Breast epithelium (tissue), 4 donors: ENCODE results near the gene MOGAT2. TPM values are rescaled to one million over a fixed set of nuclear protein-coding genes. Genes with fewer than 3 reads are reported as not detected.

Source experiments
- DNase-seq, 2 donors: peaks; one replicate each; pipeline ENCODE4 v3.0.0-alpha.2; 2019; ENCODE audit warnings: low spot score in 2 of 2
- H3K27ac ChIP-seq, 2 donors: fragments of 200-600 bp; sonication (generic) in 1 of 2; one replicate each; pipeline ENCODE4 v1.5.1; 2016 to 2019; ENCODE audit warnings: mild to moderate bottlenecking in 1 of 2
- H3K27me3 ChIP-seq, 2 donors: fragments of 200-600 bp; sonication (generic) in 1 of 2; one replicate each; pipeline versions ENCODE4 v1.5.1 to v1.6.0; 2017 to 2019; ENCODE audit warnings: control low read depth in 1 of 2, mild to moderate bottlenecking in 1 of 2
- H3K36me3 ChIP-seq: fragments of 200-600 bp; one replicate; pipeline ENCODE4 v1.5.1; 2019
- H3K4me1 ChIP-seq, 2 donors: fragments of 200-600 bp; sonication (generic); one replicate each; pipeline ENCODE4 v1.5.1; 2016 to 2019; ENCODE audit warnings: control low read depth in 1 of 2
- H3K4me3 ChIP-seq, 3 donors: fragments of 200-600 bp; sonication (generic); 1 replicate in 2 of 3; 2 replicates in 1 of 3; pipeline ENCODE4 v1.5.1; 2016 to 2019; ENCODE audit warnings: mild to moderate bottlenecking in 3 of 3, moderate library complexity in 2 of 3
- H3K9me3 ChIP-seq, 2 donors: fragments of 200-600 bp; sonication (generic) in 1 of 2; one replicate each; pipeline ENCODE4 v1.5.1; 2016 to 2019; ENCODE audit warnings: control low read depth in 1 of 2
- POLR2A ChIP-seq: fragments of 450-650 bp; IDR thresholded peaks from one replicate; pipeline ENCODE4 v1.6.1; 2016; ENCODE audit warnings: antibody characterized with exemption, mild to moderate bottlenecking, moderate library complexity
- POLR2AphosphoS5 ChIP-seq, 3 donors: sonication (generic); formaldehyde crosslinking; IDR thresholded peaks; one replicate each; pipeline ENCODE4 v1.6.1; 2017; ENCODE audit warnings: antibody characterized with exemption in 3 of 3
- intact Hi-C: fragments of 100-400 bp; cut with DNase I; formaldehyde crosslinking; loops from one replicate; pipeline ENCODE4 v1.15.1; 2023; ENCODE audit warnings: low total_unique reads
- total RNA-seq, 3 donors: library from RNA; depleted of rRNA; stranded (reverse); fragments of >200 nt; gene quantifications; one replicate each; pipeline ENCODE4 v1.1.0, GENCODE V29; 2016
- TF ChIP-seq, protein P1 (sequence below), 3 donors: fragments of 450-650 bp; IDR thresholded peaks; one replicate each; pipeline ENCODE4 v1.5.1; 2016 to 2017; ENCODE audit warnings: antibody characterized with exemption in 3 of 3, mild to moderate bottlenecking in 3 of 3, moderate library complexity in 3 of 3

Gene MOGAT2
- total RNA-seq, result 1 to 10 TPM in 2 of 3 donors, under 1 TPM in 1; 0.32 to 7.3 (median 1.3) TPM

DNA sequence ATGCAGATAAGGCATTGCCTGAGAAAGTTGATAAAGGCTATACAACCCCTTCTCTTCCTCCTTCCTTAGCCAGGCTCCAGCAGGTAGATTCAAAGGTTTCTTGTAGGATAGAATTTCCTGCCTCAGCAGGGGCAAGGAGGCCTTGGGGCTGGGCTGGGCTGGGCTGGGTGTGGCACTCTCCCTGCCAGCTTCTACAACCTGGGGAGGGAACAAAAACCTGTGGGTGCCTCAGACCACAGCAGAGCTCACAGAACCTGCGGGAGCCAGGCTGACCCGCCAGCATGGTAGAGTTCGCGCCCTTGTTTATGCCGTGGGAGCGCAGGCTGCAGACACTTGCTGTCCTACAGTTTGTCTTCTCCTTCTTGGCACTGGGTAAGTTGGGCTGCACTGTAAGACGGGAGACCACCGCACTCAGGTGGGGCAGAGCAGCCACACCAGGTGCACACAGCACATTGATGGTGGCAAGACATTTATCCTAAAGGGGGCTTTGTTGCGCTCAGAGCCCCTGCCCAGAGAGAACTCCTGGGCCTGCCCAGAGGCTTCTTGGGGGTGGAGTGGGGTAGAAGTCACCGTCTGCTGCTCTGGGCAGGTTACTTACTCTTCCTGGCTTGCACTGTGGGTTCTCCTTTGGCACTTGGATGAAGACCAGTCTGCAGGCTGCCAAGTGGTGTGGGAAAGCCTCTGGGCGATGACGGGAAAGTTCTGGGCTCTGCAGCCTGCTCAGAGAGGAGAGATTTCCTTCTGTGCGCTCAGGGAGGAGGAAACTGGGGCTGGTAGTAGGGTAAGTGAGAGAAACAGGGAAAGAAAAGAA, at the start of gene MOGAT2:
TSS of gene MOGAT2 (plus strand) at position 231 of the 811 bp plus-strand sequence. CDS start at position 282, 51 bp downstream.
- intact Hi-C loops, result no loop called here
- peak within 1 kb of the TSS in 1 of 3 donors; percentile 15 for H3K4me3 ChIP-seq
- DNase-seq, result peak in 1 of 2 donors; percentile 25

DNA sequence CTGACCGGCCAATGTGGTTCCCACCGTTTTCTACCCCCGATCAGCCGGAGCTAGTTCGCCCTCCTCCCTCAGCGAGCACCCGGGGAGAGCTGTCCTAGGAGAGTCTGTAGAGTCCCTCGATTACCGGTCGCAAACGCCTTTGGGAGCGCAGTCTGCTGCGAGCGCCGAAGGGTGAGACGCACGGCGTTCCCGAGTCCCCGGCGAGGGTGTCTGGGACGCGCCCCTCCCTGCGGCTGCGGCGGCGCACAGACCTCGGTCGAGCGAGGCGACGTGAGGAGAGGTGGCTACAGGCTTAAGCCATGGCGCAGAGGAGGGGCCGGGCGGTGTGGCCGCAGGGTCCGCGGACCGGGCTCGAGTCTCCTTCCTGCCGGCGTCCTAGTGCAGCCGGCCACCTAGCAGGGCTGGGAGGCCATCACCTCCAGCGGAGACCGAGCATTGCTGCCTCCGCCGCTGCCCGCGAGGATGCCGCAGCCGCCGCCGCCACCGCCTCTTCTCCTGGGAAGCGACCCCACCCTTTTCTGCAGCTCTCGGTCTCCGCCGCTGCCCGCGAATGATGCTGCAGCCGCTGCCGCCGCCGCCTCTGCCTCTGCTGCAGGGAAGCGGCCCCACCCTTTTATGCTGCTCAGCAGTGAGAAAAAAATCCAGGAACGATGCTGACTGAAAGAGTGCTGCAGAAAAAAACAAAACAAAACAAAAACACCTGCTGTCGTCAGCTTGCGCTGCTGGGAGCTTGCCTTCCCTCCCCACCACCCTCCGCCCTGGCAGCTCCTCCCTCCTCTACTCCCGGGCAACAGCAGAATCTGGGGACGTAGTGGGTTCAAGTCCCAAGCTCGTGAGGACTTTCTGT, 49.0 kb upstream of the MOGAT2 start, which contains the start of gene MAP6:
TSS of gene MAP6 (minus strand) at position 588 of the 847 bp plus-strand sequence. CDS start 669 bp downstream, outside the sequence.
- Histone ChIP-seq H3K27me3 (peaks cover 0 to 13% of the 10 kb centered on the region in 2 donors), H3K27ac (no peak within 1 kb of the TSS), H3K4me3 (peak within 1 kb of the TSS; percentile 44 to 71 (median 60)), H3K9me3 (peaks cover 0 to 1% of the 10 kb centered on the region in 2 donors), H3K4me1 (peaks cover 4 to 7% of the 10 kb centered on the region in 2 donors), H3K36me3 (no peaks in the 10 kb centered on the region)
- TF ChIP-seq POLR2A, result no peak
- TF ChIP-seq, protein P1, sequence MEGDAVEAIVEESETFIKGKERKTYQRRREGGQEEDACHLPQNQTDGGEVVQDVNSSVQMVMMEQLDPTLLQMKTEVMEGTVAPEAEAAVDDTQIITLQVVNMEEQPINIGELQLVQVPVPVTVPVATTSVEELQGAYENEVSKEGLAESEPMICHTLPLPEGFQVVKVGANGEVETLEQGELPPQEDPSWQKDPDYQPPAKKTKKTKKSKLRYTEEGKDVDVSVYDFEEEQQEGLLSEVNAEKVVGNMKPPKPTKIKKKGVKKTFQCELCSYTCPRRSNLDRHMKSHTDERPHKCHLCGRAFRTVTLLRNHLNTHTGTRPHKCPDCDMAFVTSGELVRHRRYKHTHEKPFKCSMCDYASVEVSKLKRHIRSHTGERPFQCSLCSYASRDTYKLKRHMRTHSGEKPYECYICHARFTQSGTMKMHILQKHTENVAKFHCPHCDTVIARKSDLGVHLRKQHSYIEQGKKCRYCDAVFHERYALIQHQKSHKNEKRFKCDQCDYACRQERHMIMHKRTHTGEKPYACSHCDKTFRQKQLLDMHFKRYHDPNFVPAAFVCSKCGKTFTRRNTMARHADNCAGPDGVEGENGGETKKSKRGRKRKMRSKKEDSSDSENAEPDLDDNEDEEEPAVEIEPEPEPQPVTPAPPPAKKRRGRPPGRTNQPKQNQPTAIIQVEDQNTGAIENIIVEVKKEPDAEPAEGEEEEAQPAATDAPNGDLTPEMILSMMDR (IDR thresholded peaks at IDR 0.05), result no peak
- TF ChIP-seq POLR2AphosphoS5 (IDR thresholded peaks at IDR 0.05), result no peak
- intact Hi-C loops, result loop anchor here (1.0 kb wide), 1 partner anchor 44 kb away; no protein-coding TSS in a partner anchor
- DNase-seq, result no peak

More for the DNA sequence above, at the start of gene MOGAT2:
- H3K4me1 ChIP-seq, result peaks cover 0 to 12% of the 10 kb centered on the region in 2 donors
- H3K9me3 ChIP-seq, result no peaks in the 10 kb centered on the region
- peak within 1 kb of the TSS; percentile 31 to 77 for H3K27ac ChIP-seq
- TF ChIP-seq POLR2A (no peak), POLR2AphosphoS5 (IDR thresholded peaks at IDR 0.05) (no peak)
- TF ChIP-seq, protein P1 (IDR thresholded peaks at IDR 0.05), result no peak
- H3K36me3 ChIP-seq, result no peaks in the 10 kb centered on the region
- no peaks in the 10 kb centered on the region for H3K27me3 ChIP-seq

DNA sequence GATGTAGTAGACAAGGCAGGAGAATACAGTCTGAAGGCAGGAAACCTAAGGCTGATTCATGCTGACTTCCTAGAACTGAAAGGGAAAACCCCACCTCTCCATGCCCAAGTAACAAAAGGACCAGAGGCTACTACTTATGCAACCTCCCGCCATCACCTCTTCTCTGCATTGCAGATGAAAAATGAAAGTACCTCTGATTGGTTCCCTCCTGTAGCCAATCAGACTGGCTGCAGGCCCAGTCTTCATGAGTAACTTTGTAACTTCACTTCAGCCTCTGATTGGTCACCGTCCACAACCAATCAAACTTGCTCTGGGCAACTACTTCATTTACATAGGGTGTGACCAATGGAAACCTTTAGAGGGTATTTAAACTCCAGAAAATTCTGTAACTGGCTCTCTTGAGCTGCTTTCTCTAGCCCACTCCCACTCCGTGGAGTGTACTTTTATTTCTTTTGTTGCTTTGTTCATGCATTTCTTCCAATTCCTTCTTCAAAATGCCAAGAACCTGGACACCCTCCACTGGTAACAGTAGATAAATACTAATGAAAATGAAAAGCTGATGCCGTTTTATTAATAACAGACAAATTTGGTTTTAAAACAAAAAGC, 43.6 kb upstream of the MOGAT2 start:
- peaks cover 0 to 18% of the 10 kb centered on the region in 2 donors for H3K27me3 ChIP-seq
- H3K36me3 ChIP-seq, result no peaks in the 10 kb centered on the region
- no peak for DNase-seq
- H3K4me3 ChIP-seq, result no peak overlapping the region
- peaks cover 0 to 7% of the 10 kb centered on the region in 2 donors for H3K9me3 ChIP-seq
- H3K4me1 ChIP-seq, result no peaks in the 10 kb centered on the region
- H3K27ac ChIP-seq, result no peak overlapping the region
- intact Hi-C loops, result no loop called here
- TF ChIP-seq, protein P1 (IDR thresholded peaks at IDR 0.05), result no peak
- TF ChIP-seq POLR2AphosphoS5 (IDR thresholded peaks at IDR 0.05) (no peak), POLR2A (no peak)

DNA sequence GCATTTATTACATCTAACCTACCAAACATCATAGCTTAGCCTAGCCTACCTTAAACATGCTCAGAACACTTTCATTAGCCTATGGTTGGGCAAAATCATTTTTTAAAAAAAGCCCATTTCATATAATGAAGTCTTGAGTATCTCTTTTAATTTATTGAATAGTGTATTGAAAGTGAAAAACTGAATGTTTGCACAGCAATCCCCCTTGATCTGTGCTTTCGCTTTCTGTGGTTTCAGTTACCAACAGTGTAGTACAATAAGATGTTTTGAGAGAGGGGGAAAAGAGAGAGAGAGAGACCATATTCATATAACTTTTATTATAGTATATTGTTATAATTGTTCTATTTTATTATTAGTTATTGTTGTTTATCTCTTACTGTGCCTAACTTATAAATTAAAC, 40.4 kb upstream of the MOGAT2 start:
- peaks cover 0 to 7% of the 10 kb centered on the region in 2 donors for H3K9me3 ChIP-seq
- intact Hi-C loops, result no loop called here
- no peaks in the 10 kb centered on the region for H3K4me1 ChIP-seq
- no peak for TF ChIP-seq POLR2AphosphoS5 (IDR thresholded peaks at IDR 0.05)
- TF ChIP-seq, protein P1 (IDR thresholded peaks at IDR 0.05), result no peak
- TF ChIP-seq POLR2A, result no peak
- H3K4me3 ChIP-seq, result no peak overlapping the region
- H3K27ac ChIP-seq, result no peak overlapping the region
- H3K27me3 ChIP-seq, result peaks cover 0 to 20% of the 10 kb centered on the region in 2 donors
- H3K36me3 ChIP-seq, result no peaks in the 10 kb centered on the region
- DNase-seq, result no peak
